ENCODE data around the gene IPO9.

The IPO9 gene

DNA sequence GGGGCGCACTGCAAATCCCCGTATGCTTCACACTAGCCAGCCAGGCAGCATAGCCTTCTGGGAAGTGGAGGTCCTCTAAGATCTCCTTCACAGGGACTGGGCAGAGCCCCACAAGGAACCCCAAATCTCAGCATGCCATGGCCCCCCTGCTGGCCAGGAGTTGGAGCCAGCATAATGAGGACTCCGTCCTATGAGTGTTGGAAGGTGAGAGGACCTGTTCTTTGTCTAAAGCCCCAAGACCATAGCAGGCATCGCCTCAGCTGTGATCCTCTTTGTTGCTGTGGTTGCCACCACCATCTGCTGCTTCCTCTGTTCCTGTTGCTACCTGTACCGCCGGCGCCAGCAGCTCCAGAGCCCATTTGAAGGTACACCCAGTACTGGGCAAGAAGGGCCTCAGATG is 61.3 kb downstream of the IPO9 start:
- no peak for ATAC-seq
- TF ChIP-seq ARNTL (CRISPR knock-in tag; IDR thresholded peaks at IDR 0.05; ENCODE audit: borderline replicate concordance, low read depth) (no peak), SNAI2 (CRISPR knock-in tag; IDR thresholded peaks at IDR 0.05) (no peak), ZNF565 (CRISPR knock-in tag; conservative IDR thresholded peaks at IDR 0.05; ENCODE audit: low read depth) (no peak), OSR1 (CRISPR knock-in tag; IDR thresholded peaks at IDR 0.05) (no peak), TCF4 (CRISPR knock-in tag; IDR thresholded peaks at IDR 0.05; ENCODE audit: borderline replicate concordance) (no peak), ESRRG (CRISPR knock-in tag; IDR thresholded peaks at IDR 0.05) (no peak), ZFP3 (CRISPR knock-in tag; IDR thresholded peaks at IDR 0.05) (no peak), ZNF8 (CRISPR knock-in tag; IDR thresholded peaks at IDR 0.05) (no peak), BACH2 (CRISPR knock-in tag; IDR thresholded peaks at IDR 0.05; ENCODE audit: borderline replicate concordance) (no peak), GLIS3 (CRISPR knock-in tag; IDR thresholded peaks at IDR 0.05) (no peak), ISL1 (CRISPR knock-in tag; IDR thresholded peaks at IDR 0.05) (no peak)
- TF ChIP-seq, protein P1, sequence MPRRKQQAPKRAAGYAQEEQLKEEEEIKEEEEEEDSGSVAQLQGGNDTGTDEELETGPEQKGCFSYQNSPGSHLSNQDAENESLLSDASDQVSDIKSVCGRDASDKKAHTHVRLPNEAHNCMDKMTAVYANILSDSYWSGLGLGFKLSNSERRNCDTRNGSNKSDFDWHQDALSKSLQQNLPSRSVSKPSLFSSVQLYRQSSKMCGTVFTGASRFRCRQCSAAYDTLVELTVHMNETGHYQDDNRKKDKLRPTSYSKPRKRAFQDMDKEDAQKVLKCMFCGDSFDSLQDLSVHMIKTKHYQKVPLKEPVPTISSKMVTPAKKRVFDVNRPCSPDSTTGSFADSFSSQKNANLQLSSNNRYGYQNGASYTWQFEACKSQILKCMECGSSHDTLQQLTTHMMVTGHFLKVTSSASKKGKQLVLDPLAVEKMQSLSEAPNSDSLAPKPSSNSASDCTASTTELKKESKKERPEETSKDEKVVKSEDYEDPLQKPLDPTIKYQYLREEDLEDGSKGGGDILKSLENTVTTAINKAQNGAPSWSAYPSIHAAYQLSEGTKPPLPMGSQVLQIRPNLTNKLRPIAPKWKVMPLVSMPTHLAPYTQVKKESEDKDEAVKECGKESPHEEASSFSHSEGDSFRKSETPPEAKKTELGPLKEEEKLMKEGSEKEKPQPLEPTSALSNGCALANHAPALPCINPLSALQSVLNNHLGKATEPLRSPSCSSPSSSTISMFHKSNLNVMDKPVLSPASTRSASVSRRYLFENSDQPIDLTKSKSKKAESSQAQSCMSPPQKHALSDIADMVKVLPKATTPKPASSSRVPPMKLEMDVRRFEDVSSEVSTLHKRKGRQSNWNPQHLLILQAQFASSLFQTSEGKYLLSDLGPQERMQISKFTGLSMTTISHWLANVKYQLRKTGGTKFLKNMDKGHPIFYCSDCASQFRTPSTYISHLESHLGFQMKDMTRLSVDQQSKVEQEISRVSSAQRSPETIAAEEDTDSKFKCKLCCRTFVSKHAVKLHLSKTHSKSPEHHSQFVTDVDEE (CRISPR knock-in tag; IDR thresholded peaks at IDR 0.05) = no peak
- TF ChIP-seq, protein P2, sequence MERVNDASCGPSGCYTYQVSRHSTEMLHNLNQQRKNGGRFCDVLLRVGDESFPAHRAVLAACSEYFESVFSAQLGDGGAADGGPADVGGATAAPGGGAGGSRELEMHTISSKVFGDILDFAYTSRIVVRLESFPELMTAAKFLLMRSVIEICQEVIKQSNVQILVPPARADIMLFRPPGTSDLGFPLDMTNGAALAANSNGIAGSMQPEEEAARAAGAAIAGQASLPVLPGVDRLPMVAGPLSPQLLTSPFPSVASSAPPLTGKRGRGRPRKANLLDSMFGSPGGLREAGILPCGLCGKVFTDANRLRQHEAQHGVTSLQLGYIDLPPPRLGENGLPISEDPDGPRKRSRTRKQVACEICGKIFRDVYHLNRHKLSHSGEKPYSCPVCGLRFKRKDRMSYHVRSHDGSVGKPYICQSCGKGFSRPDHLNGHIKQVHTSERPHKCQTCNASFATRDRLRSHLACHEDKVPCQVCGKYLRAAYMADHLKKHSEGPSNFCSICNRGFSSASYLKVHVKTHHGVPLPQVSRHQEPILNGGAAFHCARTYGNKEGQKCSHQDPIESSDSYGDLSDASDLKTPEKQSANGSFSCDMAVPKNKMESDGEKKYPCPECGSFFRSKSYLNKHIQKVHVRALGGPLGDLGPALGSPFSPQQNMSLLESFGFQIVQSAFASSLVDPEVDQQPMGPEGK (CRISPR knock-in tag; IDR thresholded peaks at IDR 0.05; ENCODE audit: borderline replicate concordance) = no peak
- TF ChIP-seq, protein P3, sequence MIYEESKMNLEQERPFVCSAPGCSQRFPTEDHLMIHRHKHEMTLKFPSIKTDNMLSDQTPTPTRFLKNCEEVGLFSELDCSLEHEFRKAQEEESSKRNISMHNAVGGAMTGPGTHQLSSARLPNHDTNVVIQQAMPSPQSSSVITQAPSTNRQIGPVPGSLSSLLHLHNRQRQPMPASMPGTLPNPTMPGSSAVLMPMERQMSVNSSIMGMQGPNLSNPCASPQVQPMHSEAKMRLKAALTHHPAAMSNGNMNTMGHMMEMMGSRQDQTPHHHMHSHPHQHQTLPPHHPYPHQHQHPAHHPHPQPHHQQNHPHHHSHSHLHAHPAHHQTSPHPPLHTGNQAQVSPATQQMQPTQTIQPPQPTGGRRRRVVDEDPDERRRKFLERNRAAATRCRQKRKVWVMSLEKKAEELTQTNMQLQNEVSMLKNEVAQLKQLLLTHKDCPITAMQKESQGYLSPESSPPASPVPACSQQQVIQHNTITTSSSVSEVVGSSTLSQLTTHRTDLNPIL (CRISPR knock-in tag; IDR thresholded peaks at IDR 0.05; ENCODE audit: low read depth) = no peak

DNA sequence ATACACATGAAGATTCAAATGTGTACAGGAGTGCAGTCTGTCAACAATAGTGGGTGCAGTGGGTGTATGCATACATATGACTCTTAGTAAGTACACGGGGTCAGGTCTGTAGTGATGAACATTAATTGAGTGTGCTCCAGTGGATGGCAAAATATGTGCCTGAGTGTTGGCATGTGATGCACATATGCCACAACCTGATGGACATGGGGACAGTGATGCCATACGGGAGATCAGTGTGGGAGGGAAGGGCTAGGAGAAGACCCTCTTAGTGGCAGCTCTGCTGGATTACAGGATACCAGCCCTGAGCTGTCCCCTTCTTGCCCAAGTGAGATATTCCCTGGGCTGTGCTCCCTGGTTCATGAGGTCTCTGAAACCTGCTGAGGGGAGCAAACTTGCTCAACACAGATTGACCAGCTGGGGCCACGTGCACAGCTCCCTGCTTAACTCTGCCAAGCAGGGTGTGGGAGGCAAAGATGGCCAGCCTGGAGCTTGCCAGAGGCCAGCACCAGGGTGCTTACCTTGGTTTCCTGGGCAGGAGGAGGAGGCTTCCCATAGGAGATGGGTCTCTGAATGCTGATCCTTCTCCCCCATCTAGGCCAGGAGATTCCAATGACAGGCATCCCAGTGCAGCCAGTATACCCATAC is 62.0 kb downstream of the IPO9 start:
- ATAC-seq = no peak
- TF ChIP-seq SNAI2 (CRISPR knock-in tag; IDR thresholded peaks at IDR 0.05) (no peak), RARB (CRISPR knock-in tag; IDR thresholded peaks at IDR 0.05) (no peak), ZNF565 (CRISPR knock-in tag; conservative IDR thresholded peaks at IDR 0.05; ENCODE audit: low read depth) (no peak), CSDC2 (CRISPR knock-in tag; IDR thresholded peaks at IDR 0.05) (no peak), ZFP30 (CRISPR knock-in tag; IDR thresholded peaks at IDR 0.05) (no peak), GLIS3 (CRISPR knock-in tag; IDR thresholded peaks at IDR 0.05) (no peak), ZC3H10 (CRISPR knock-in tag; IDR thresholded peaks at IDR 0.05) (no peak), ISL1 (CRISPR knock-in tag; IDR thresholded peaks at IDR 0.05) (no peak)
- TF ChIP-seq, protein P4, sequence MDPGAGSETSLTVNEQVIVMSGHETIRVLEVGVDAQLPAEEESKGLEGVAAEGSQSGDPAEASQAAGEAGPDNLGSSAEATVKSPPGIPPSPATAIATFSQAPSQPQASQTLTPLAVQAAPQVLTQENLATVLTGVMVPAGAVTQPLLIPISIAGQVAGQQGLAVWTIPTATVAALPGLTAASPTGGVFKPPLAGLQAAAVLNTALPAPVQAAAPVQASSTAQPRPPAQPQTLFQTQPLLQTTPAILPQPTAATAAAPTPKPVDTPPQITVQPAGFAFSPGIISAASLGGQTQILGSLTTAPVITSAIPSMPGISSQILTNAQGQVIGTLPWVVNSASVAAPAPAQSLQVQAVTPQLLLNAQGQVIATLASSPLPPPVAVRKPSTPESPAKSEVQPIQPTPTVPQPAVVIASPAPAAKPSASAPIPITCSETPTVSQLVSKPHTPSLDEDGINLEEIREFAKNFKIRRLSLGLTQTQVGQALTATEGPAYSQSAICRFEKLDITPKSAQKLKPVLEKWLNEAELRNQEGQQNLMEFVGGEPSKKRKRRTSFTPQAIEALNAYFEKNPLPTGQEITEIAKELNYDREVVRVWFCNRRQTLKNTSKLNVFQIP (CRISPR knock-in tag; IDR thresholded peaks at IDR 0.05; ENCODE audit: borderline replicate concordance, low read depth) = no peak
- TF ChIP-seq, protein P3 (CRISPR knock-in tag; IDR thresholded peaks at IDR 0.05; ENCODE audit: low read depth) = no peak
- TF ChIP-seq, protein P5, sequence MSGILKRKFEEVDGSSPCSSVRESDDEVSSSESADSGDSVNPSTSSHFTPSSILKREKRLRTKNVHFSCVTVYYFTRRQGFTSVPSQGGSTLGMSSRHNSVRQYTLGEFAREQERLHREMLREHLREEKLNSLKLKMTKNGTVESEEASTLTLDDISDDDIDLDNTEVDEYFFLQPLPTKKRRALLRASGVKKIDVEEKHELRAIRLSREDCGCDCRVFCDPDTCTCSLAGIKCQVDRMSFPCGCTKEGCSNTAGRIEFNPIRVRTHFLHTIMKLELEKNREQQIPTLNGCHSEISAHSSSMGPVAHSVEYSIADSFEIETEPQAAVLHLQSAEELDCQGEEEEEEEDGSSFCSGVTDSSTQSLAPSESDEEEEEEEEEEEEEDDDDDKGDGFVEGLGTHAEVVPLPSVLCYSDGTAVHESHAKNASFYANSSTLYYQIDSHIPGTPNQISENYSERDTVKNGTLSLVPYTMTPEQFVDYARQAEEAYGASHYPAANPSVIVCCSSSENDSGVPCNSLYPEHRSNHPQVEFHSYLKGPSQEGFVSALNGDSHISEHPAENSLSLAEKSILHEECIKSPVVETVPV (CRISPR knock-in tag; IDR thresholded peaks at IDR 0.05) = no peak
